Smooth muscle cell (in vitro differentiated cells): ENCODE data around the gene SH3BP4. TPM values are rescaled to one million over a fixed set of nuclear protein-coding genes. Genes with fewer than 3 reads are reported as not detected.
A peak's percentile ranks its signal among the peaks of the same experiment; 100 is the strongest.

Experiments used
- DNase-seq: peaks from one replicate; lab custom pipeline; 2025; ENCODE audit not compliant: unreplicated experiment; lab: John Stamatoyannopoulos, UW
- H2AFZ ChIP-seq: fragments of 200-600 bp; sonication (generic); 2 replicates; pipeline ENCODE4 v1.6.0; 2016; ENCODE audit warnings: antibody characterized with exemption, low read depth, mild to moderate bottlenecking
- H3F3A ChIP-seq: fragments of 200-600 bp; sonication (generic); 2 replicates; pipeline ENCODE4 v1.6.0; 2017; ENCODE audit warnings: antibody characterized with exemption, low read depth
- H3K27ac ChIP-seq: fragments of 200-600 bp; sonication (generic); 2 replicates; pipeline ENCODE4 v1.5.1; 2016; ENCODE audit warnings: low read depth, mild to moderate bottlenecking
- H3K27me3 ChIP-seq: fragments of 200-600 bp; sonication (generic); 2 replicates; pipeline ENCODE4 v1.6.1; 2016; ENCODE audit warnings: low read depth, mild to moderate bottlenecking
- H3K36me3 ChIP-seq: fragments of 200-600 bp; sonication (generic); 2 replicates; pipeline ENCODE4 v1.5.1; 2016; ENCODE audit warnings: low read depth
- H3K4me1 ChIP-seq: fragments of 200-600 bp; sonication (generic); 2 replicates; pipeline ENCODE4 v1.5.1; 2016; ENCODE audit warnings: low read depth
- H3K4me2 ChIP-seq: fragments of 200-600 bp; sonication (generic); 2 replicates; pipeline ENCODE4 v1.6.0; 2016; ENCODE audit warnings: mild to moderate bottlenecking
- H3K4me3 ChIP-seq: fragments of 200-600 bp; sonication (generic); 2 replicates; pipeline ENCODE4 v1.5.1; 2016; ENCODE audit warnings: mild to moderate bottlenecking
- H3K79me2 ChIP-seq: fragments of 200-600 bp; sonication (generic); 2 replicates; pipeline ENCODE4 v1.6.0; 2016; ENCODE audit warnings: low read depth, mild to moderate bottlenecking
- H3K9ac ChIP-seq: fragments of 200-600 bp; sonication (generic); 2 replicates; pipeline ENCODE4 v1.6.0; 2016; ENCODE audit warnings: low read depth
- H3K9me3 ChIP-seq: fragments of 200-600 bp; sonication (generic); replicated peaks from 2 replicates; pipeline ENCODE4 v1.5.1; 2016; ENCODE audit warnings: low read depth
- H4K20me1 ChIP-seq: fragments of 200-600 bp; sonication (generic); 2 replicates; pipeline ENCODE4 v1.6.0; 2016; ENCODE audit warnings: low read depth
- WGBS: methylation state at CpG from one replicate; pipeline ENCODE4 v1.1.7; 2016; ENCODE audit warnings: low lambda C conversion rate; 5-methylcytosine and 5-hydroxymethylcytosine counted together
- polyA plus RNA-seq: library from polyadenylated mRNA; unstranded; fragments of >200 nt; fragmentation: Nextera tagmentation; extraction: Ambion mirVana; gene quantifications from 2 replicates; pipeline ENCODE4 v1.2.1, GENCODE V29; 2016
- total RNA-seq: library from RNA; depleted of rRNA; stranded (reverse); fragments of >200 nt; gene quantifications from 2 replicates; pipeline ENCODE4 v1.2.3, GENCODE V29; 2014
- TF ChIP-seq, protein P1 (sequence below): fragments of 200-600 bp; sonication (generic); IDR thresholded peaks from 2 replicates; pipeline ENCODE4 v1.5.1; 2017; ENCODE audit warnings: borderline replicate concordance, mild to moderate bottlenecking, antibody characterized with exemption; ENCODE audit not compliant: insufficient read depth, poor library complexity, severe bottlenecking

SH3BP4 gene
- total and polyA plus RNA-seq, 2 experiments from 2014 or later = 38.9 to 47.7 TPM

DNA sequence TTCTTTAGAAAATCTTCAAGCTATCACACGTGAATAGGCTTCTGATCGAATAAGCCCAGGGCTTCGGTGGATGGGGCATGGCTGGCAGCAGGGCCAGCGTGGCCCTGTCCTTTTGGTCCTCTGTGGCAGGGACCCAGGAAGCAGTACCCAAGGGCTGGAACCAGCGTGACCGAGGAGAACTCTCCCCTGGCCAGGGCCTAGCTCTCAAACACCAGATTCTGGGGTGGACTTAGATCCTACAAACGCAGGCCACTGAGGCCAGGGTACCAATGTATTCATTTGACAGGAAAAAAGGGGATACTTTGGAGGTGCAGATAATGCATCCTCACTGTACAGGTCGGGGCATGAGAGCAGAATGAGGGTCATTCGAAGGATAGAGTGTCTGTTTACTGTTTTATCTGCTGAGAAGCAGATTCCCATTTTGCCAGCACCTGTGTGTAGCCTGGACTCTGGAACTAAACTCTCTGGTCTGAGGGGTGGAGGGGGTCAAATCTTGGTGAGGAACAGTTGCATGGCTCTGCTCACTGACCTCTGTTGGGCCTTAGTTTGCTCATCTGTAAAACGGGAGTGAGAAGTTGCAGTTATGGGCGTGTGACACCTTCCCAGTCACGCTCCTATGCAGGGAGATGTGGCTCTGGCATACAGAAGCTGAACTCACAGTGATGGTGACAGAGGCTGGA lies 51.4 kb downstream of the SH3BP4 start:
- WGBS = 88% methylated on average over 12 of the region's 12 CpGs
- H3K9ac ChIP-seq = no peak overlapping the region
- H2AFZ ChIP-seq = no peak overlapping the region
- H4K20me1 ChIP-seq = peaks cover 100% of the 10 kb centered on the region
- H3K9me3 ChIP-seq = no peaks in the 10 kb centered on the region
- H3K27ac ChIP-seq = no peak overlapping the region
- DNase-seq = no peak
- H3K36me3 ChIP-seq = no peaks in the 10 kb centered on the region
- peaks cover 57% of the 10 kb centered on the region for H3K79me2 ChIP-seq
- peaks cover 18% of the 10 kb centered on the region for H3F3A ChIP-seq
- H3K4me2 ChIP-seq = no peak overlapping the region
- TF ChIP-seq, protein P1, sequence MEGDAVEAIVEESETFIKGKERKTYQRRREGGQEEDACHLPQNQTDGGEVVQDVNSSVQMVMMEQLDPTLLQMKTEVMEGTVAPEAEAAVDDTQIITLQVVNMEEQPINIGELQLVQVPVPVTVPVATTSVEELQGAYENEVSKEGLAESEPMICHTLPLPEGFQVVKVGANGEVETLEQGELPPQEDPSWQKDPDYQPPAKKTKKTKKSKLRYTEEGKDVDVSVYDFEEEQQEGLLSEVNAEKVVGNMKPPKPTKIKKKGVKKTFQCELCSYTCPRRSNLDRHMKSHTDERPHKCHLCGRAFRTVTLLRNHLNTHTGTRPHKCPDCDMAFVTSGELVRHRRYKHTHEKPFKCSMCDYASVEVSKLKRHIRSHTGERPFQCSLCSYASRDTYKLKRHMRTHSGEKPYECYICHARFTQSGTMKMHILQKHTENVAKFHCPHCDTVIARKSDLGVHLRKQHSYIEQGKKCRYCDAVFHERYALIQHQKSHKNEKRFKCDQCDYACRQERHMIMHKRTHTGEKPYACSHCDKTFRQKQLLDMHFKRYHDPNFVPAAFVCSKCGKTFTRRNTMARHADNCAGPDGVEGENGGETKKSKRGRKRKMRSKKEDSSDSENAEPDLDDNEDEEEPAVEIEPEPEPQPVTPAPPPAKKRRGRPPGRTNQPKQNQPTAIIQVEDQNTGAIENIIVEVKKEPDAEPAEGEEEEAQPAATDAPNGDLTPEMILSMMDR = no peak
- H3K4me3 ChIP-seq = no peak overlapping the region
- H3K4me1 ChIP-seq = peaks cover 24% of the 10 kb centered on the region
- no peaks in the 10 kb centered on the region for H3K27me3 ChIP-seq

DNA sequence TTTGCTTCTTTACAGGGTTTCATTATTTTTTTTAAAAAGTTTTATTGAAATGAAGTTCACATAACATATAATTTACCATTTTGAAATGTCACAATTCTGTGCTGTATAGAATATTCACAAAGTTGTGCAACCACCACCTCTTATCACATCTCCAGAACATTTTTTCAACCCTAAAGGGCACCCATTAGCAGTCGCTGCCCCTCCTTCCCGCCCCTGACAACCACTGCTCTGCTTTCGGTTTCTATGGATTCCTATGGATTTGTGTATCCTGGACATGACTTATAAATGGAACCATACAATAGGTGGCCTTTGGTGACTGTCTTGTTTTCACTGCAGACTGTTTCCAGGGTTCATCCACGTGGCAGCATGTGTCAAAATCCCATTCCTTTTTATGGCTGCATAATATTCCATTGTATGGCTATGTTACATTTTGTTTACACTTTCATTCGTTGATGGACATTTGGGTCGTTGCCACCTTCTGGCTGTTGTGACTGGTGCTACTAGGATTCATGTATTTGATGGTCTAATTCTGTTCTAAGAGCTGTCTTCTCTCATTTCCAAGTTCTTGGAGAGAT lies 52.6 kb downstream of the SH3BP4 start:
- no peak overlapping the region for H3K4me2 ChIP-seq
- H3K9me3 ChIP-seq = no peaks in the 10 kb centered on the region
- H2AFZ ChIP-seq = no peak overlapping the region
- no peak for DNase-seq
- 94% methylated on average over 6 of the region's 6 CpGs for WGBS
- no peaks in the 10 kb centered on the region for H3K36me3 ChIP-seq
- peaks cover 63% of the 10 kb centered on the region for H3K79me2 ChIP-seq
- H3K9ac ChIP-seq = no peak overlapping the region
- TF ChIP-seq, protein P1 = no peak
- no peak overlapping the region for H3K27ac ChIP-seq
- H3F3A ChIP-seq = peaks cover 15% of the 10 kb centered on the region
- H4K20me1 ChIP-seq = peaks cover 100% of the 10 kb centered on the region
- H3K4me3 ChIP-seq = no peak overlapping the region
- peaks cover 28% of the 10 kb centered on the region for H3K4me1 ChIP-seq
- no peaks in the 10 kb centered on the region for H3K27me3 ChIP-seq

DNA sequence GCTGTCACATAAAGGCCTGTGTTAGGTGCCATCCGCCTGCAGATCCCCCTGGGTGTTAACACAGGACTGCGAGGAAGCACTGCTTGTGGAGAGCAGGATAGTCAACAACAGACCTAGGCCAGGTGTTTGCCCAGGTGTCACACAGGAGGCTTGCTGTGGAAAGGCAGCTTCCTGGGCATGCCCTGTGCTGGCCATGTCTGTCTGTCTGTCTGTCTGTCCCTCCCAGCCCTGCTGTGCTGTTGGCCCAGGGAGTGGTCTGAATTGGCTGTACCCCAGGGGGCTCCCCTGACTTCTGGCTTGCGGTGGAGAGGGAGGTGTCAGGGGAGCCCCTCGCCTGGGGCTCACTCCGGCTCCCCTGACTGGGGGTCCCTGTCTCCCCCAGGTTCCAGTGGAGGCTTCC lies 53.2 kb downstream of the SH3BP4 start:
- no peaks in the 10 kb centered on the region for H3K27me3 ChIP-seq

More for the DNA sequence above, 53.2 kb downstream of the SH3BP4 start:
- Histone ChIP-seq H3K79me2 (peaks cover 69% of the 10 kb centered on the region), H4K20me1 (peaks cover 100% of the 10 kb centered on the region), H3K4me3 (no peak overlapping the region), H3K36me3 (no peaks in the 10 kb centered on the region), H3K4me1 (peaks cover 28% of the 10 kb centered on the region), H3K27ac (no peak overlapping the region), H3F3A (peaks cover 10% of the 10 kb centered on the region), H3K9me3 (no peaks in the 10 kb centered on the region), H3K4me2 (peak overlapping the region; percentile 56), H2AFZ (no peak overlapping the region), H3K9ac (no peak overlapping the region)
- TF ChIP-seq, protein P1 = no peak
- 92% methylated on average over 5 of the region's 5 CpGs for WGBS
- DNase-seq = no peak
